ENCODE results near the gene PEX6. TPM values are rescaled to one million over a fixed set of nuclear protein-coding genes. Genes with fewer than 3 reads are reported as not detected.

PEX6 gene
- total RNA-seq, 1 experiment from 2014 or later: 25.8 TPM

- POLR2A ChIA-PET: interaction anchor here (1.5 kb wide), 1 partner anchor 46 kb away, joined by 6 read pairs; the partner anchor contains the start of gene PEX6
- intact Hi-C loops (cut with micrococcal nuclease): no loop called here
- BruUV-seq (replicated peaks): no TSS peak
- no peak for DNase-seq (ENCODE audit: unreplicated experiment)
- Mint-ChIP-seq H3K27me3 (ENCODE audit: insufficient read depth, unreplicated experiment) (no peaks in the 10 kb centered on the region), H3K36me3 (ENCODE audit: insufficient read depth, unreplicated experiment) (peaks cover 44% of the 10 kb centered on the region), H3K4me1 (ENCODE audit: insufficient read depth, unreplicated experiment) (peaks cover 40% of the 10 kb centered on the region), H3K9me3 (ENCODE audit: unreplicated experiment) (no peaks in the 10 kb centered on the region), H3K4me3 (ENCODE audit: unreplicated experiment) (no peak overlapping the region), H3K27ac (ENCODE audit: low read depth, unreplicated experiment) (no peak overlapping the region)
- CTCF ChIA-PET: no interaction called here
- TF ChIP-seq CTCF (IDR thresholded peaks at IDR 0.05; ENCODE audit: unreplicated experiment): no peak
These were observed 46.6 kb downstream of the PEX6 start for GRCh38 chr6:42932412-42932811.

GRCh38 chr6:42929821-42930360 is 49.1 kb downstream of the PEX6 start:
- intact Hi-C loops (cut with micrococcal nuclease): loop anchor here (2.0 to 5.0 kb wide), 2 partner anchors 32 to 49 kb away; partner anchors contain the start of genes GNMT and PEX6
- H3K4me1 Mint-ChIP-seq (ENCODE audit: insufficient read depth, unreplicated experiment): peaks cover 40% of the 10 kb centered on the region
- H3K27ac Mint-ChIP-seq (ENCODE audit: low read depth, unreplicated experiment): peak overlapping the region; percentile 97
- ChIA-PET CTCF (interaction anchor here (0.6 to 2.4 kb wide), 7 partner anchors 15 to 588 kb away, joined by 3 to 8 read pairs (median 4); partner anchors contain the start of genes PEX6 and ZNF318), POLR2A (interaction anchor here (0.6 to 3.4 kb wide), 30 partner anchors 10 to 526 kb away, joined by 3 to 69 read pairs (median 5); partner anchors contain the start of genes CUL7, GNMT, KLC4 and KLHDC3)
- H3K4me3 Mint-ChIP-seq (ENCODE audit: unreplicated experiment): peak overlapping the region; percentile 99
- H3K27me3 Mint-ChIP-seq (ENCODE audit: insufficient read depth, unreplicated experiment): no peaks in the 10 kb centered on the region
- BruUV-seq (replicated peaks): TSS peak; percentile 39
- DNase-seq (ENCODE audit: unreplicated experiment): peak; percentile 47
- no peak for TF ChIP-seq CTCF (IDR thresholded peaks at IDR 0.05; ENCODE audit: unreplicated experiment)
- no peaks in the 10 kb centered on the region for H3K9me3 Mint-ChIP-seq (ENCODE audit: unreplicated experiment)
- peaks cover 20% of the 10 kb centered on the region for H3K36me3 Mint-ChIP-seq (ENCODE audit: insufficient read depth, unreplicated experiment)

DNA sequence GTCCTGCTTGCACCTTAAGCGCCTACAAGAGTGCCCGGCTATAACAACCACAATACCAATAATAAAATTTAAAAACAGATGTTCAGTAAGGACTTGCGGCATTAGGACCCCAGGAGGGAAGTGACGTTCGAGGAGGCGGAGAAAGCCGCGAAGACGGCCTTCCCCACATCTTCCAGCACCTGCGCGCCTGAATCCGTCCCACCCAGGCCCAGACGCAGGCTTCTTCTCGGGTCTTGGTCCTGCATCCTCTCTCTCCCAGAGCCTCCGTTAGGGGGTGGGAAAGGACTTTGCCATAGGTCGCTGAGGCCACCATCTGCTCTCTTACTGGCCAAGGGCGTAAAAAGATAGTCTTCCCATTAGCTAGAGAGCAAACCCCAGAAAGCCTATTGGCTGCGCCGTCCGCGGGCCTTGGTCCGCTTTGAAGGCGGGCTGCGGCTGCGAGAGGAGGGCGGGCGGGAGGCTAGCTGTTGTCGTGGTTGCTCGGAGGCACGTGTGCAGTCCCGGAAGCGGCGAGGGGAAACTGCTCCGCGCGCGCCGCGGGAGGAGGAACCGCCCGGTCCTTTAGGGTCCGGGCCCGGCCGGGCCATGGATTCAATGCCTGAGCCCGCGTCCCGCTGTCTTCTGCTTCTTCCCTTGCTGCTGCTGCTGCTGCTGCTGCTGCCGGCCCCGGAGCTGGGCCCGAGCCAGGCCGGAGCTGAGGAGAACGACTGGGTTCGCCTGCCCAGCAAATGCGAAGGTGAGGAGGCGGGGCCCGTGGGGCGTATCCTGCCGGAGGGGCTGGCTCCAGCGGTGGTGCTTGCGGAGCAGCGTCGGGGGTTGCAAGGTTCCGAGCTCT is 49.8 kb downstream of the PEX6 start, which contains the start of gene CNPY3:
TSS of gene CNPY3 (plus strand) at position 495 of the 835 bp plus-strand sequence. CDS start at position 586, 91 bp downstream.
- Mint-ChIP-seq H3K36me3 (ENCODE audit: insufficient read depth, unreplicated experiment) (peaks cover 18% of the 10 kb centered on the region), H3K9me3 (ENCODE audit: unreplicated experiment) (no peaks in the 10 kb centered on the region), H3K27me3 (ENCODE audit: insufficient read depth, unreplicated experiment) (no peaks in the 10 kb centered on the region), H3K27ac (ENCODE audit: low read depth, unreplicated experiment) (peak within 1 kb of the TSS; percentile 97), H3K4me1 (ENCODE audit: insufficient read depth, unreplicated experiment) (peaks cover 40% of the 10 kb centered on the region), H3K4me3 (ENCODE audit: unreplicated experiment) (peak within 1 kb of the TSS; percentile 99)
- POLR2A ChIA-PET: interaction anchor here (0.6 to 3.4 kb wide), 33 partner anchors 9 to 1317 kb away, joined by 3 to 69 read pairs (median 5); partner anchors contain the start of genes CUL7, GNMT, HSP90AB1 and KLC4
- no peak for TF ChIP-seq CTCF (IDR thresholded peaks at IDR 0.05; ENCODE audit: unreplicated experiment)
- intact Hi-C loops (cut with micrococcal nuclease): loop anchor here (2.0 to 5.0 kb wide), 2 partner anchors 33 to 50 kb away; partner anchors contain the start of genes GNMT and PEX6
- no TSS peak for BruUV-seq (replicated peaks)
- CTCF ChIA-PET: interaction anchor here (0.6 to 2.4 kb wide), 8 partner anchors 14 to 589 kb away, joined by 3 to 8 read pairs (median 4); partner anchors contain the start of genes PEX6 and ZNF318
- peak; percentile 97 for DNase-seq (ENCODE audit: unreplicated experiment)

Data from MCF 10A (cell line).